ENCODE data around the gene DDX55. TPM values are rescaled to one million over a fixed set of nuclear protein-coding genes. Genes with fewer than 3 reads are reported as not detected.

Gene DDX55
- total RNA-seq, 3 donors from 2014 or later, result 17.3 to 36.4 (median 19.7) TPM

- no peaks in the 10 kb centered on the region for H3K4me1 ChIP-seq
- peak overlapping the region in 1 of 2 donors; percentile 35 for H3K27ac ChIP-seq
- H3K4me3 ChIP-seq, result no peak overlapping the region
- no peaks in the 10 kb centered on the region for H3K9me3 ChIP-seq
- TF ChIP-seq CTCF (IDR thresholded peaks at IDR 0.05) (no peak), POLR2A (IDR thresholded peaks at IDR 0.05) (no peak), POLR2AphosphoS5 (IDR thresholded peaks at IDR 0.05) (no peak)
- intact Hi-C loops (cut with DNase I; ENCODE audit: low total_unique reads), result no loop called here
- no peaks in the 10 kb centered on the region for H3K27me3 ChIP-seq
- H3K36me3 ChIP-seq, result peaks cover 14% of the 10 kb centered on the region
- no peak for DNase-seq (ENCODE audit: low spot score in 2 of 2)
These were observed 12.6 kb downstream of the DDX55 start for GRCh38 chr12:123614531-123614930.

GRCh38 chr12:123617144-123617543 is 15.2 kb downstream of the DDX55 start:
- Histone ChIP-seq H3K27ac (no peak overlapping the region), H3K4me3 (no peak overlapping the region), H3K4me1 (no peaks in the 10 kb centered on the region), H3K9me3 (no peaks in the 10 kb centered on the region), H3K36me3 (peaks cover 14% of the 10 kb centered on the region), H3K27me3 (no peaks in the 10 kb centered on the region)
- TF ChIP-seq POLR2AphosphoS5 (IDR thresholded peaks at IDR 0.05), result no peak
- no peak for TF ChIP-seq POLR2A (IDR thresholded peaks at IDR 0.05)
- TF ChIP-seq CTCF (IDR thresholded peaks at IDR 0.05), result no peak
- intact Hi-C loops (cut with DNase I; ENCODE audit: low total_unique reads), result no loop called here
- DNase-seq (ENCODE audit: low spot score in 2 of 2), result no peak

- no peak for DNase-seq (ENCODE audit: low spot score in 2 of 2)
- TF ChIP-seq POLR2AphosphoS5 (IDR thresholded peaks at IDR 0.05) (no peak), CTCF (IDR thresholded peaks at IDR 0.05) (no peak), POLR2A (IDR thresholded peaks at IDR 0.05) (no peak)
- Histone ChIP-seq H3K4me3 (no peak overlapping the region), H3K9me3 (no peaks in the 10 kb centered on the region), H3K27me3 (no peaks in the 10 kb centered on the region), H3K27ac (no peak overlapping the region), H3K4me1 (no peaks in the 10 kb centered on the region), H3K36me3 (peaks cover 14% of the 10 kb centered on the region)
- intact Hi-C loops (cut with DNase I; ENCODE audit: low total_unique reads), result no loop called here
These were observed 15.7 kb downstream of the DDX55 start for GRCh38 chr12:123617580-123617979.

- no peaks in the 10 kb centered on the region for H3K4me1 ChIP-seq
- intact Hi-C loops (cut with DNase I; ENCODE audit: low total_unique reads), result no loop called here
- no peak overlapping the region for H3K4me3 ChIP-seq
- H3K27ac ChIP-seq, result no peak overlapping the region
- no peaks in the 10 kb centered on the region for H3K27me3 ChIP-seq
- no peaks in the 10 kb centered on the region for H3K9me3 ChIP-seq
- peaks cover 8% of the 10 kb centered on the region for H3K36me3 ChIP-seq
- DNase-seq (ENCODE audit: low spot score in 2 of 2), result no peak
- TF ChIP-seq POLR2AphosphoS5 (IDR thresholded peaks at IDR 0.05) (no peak), POLR2A (IDR thresholded peaks at IDR 0.05) (no peak), CTCF (IDR thresholded peaks at IDR 0.05) (no peak)
These were observed 19.2 kb downstream of the DDX55 start for GRCh38 chr12:123621101-123621500.

- Histone ChIP-seq H3K27me3 (no peaks in the 10 kb centered on the region), H3K4me1 (no peaks in the 10 kb centered on the region), H3K36me3 (peaks cover 9% of the 10 kb centered on the region), H3K9me3 (no peaks in the 10 kb centered on the region), H3K27ac (no peak overlapping the region), H3K4me3 (no peak overlapping the region)
- TF ChIP-seq CTCF (IDR thresholded peaks at IDR 0.05) (no peak), POLR2AphosphoS5 (IDR thresholded peaks at IDR 0.05) (no peak), POLR2A (IDR thresholded peaks at IDR 0.05) (no peak)
- DNase-seq (ENCODE audit: low spot score in 2 of 2), result no peak
- intact Hi-C loops (cut with DNase I; ENCODE audit: low total_unique reads), result no loop called here
These were observed 20.0 kb downstream of the DDX55 start for GRCh38 chr12:123621619-123622530.
